Measurements from ENCODE around the gene CSTF1.

- TF ChIP-seq, protein P1, sequence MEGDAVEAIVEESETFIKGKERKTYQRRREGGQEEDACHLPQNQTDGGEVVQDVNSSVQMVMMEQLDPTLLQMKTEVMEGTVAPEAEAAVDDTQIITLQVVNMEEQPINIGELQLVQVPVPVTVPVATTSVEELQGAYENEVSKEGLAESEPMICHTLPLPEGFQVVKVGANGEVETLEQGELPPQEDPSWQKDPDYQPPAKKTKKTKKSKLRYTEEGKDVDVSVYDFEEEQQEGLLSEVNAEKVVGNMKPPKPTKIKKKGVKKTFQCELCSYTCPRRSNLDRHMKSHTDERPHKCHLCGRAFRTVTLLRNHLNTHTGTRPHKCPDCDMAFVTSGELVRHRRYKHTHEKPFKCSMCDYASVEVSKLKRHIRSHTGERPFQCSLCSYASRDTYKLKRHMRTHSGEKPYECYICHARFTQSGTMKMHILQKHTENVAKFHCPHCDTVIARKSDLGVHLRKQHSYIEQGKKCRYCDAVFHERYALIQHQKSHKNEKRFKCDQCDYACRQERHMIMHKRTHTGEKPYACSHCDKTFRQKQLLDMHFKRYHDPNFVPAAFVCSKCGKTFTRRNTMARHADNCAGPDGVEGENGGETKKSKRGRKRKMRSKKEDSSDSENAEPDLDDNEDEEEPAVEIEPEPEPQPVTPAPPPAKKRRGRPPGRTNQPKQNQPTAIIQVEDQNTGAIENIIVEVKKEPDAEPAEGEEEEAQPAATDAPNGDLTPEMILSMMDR (IDR thresholded peaks at IDR 0.05; ENCODE audit: insufficient read depth, low read length, poor library complexity, severe bottlenecking): no peak
- TF ChIP-seq EZH2phosphoT487 (conservative IDR thresholded peaks at IDR 0.05; ENCODE audit: low read length): no peak
These were observed 29.0 kb upstream of the CSTF1 start for GRCh38 chr20:56363491-56363890.

Measured in SU-DHL-6 (cell line).